HFFc6 (cell line): ENCODE measurements around the gene SH2B2. TPM values are rescaled to one million over a fixed set of nuclear protein-coding genes. Genes with fewer than 3 reads are reported as not detected.
A peak's percentile ranks its signal among the peaks of the same experiment; 100 is the strongest.

Experiments
- DNase-seq: peaks from one replicate; pipeline ENCODE4 v3.0.0-alpha.2; 2018
- H3K27ac Mint-ChIP-seq: 2 replicates; pipeline ENCODE4 v1.8.0; 2020; ENCODE audit warnings: mild to moderate bottlenecking, mixed read lengths
- H3K27me3 Mint-ChIP-seq: 2 replicates; pipeline ENCODE4 v1.8.0; 2021; ENCODE audit warnings: mild to moderate bottlenecking, moderate library complexity, mixed read lengths; ENCODE audit not compliant: insufficient read depth
- H3K36me3 Mint-ChIP-seq: 2 replicates; pipeline ENCODE4 v1.8.0; 2021; ENCODE audit warnings: low read depth, mixed read lengths
- H3K4me1 Mint-ChIP-seq: 2 replicates; pipeline ENCODE4 v1.8.0; 2020; ENCODE audit warnings: low read depth, mixed read lengths
- H3K4me3 Mint-ChIP-seq: 2 replicates; pipeline ENCODE4 v1.8.0; 2020; ENCODE audit warnings: mild to moderate bottlenecking, moderate library complexity, mixed read lengths
- H3K9me3 Mint-ChIP-seq: 2 replicates; pipeline ENCODE4 v1.8.0; 2020; ENCODE audit warnings: mild to moderate bottlenecking, mixed read lengths
- CTCF ChIP-seq: fragments of 200-600 bp; sonication (generic); IDR thresholded peaks from 2 replicates; pipeline ENCODE4 v1.5.0; 2021; ENCODE audit warnings: antibody characterized with exemption, mild to moderate bottlenecking
- total RNA-seq, 6 experiments: library from RNA; stranded (reverse); fragmentation: NEBNext Ultra II Directional; extraction: Animal tissue kit (Norgen Biotek cat#: 25700); gene quantifications; 2 replicates in 1 of 6; 3 replicates in 5 of 6; pipeline ENCODE4 v1.2.3, GENCODE V29; 2021

The SH2B2 gene
- total RNA-seq, 6 experiments from 2014 or later, result 1.2 to 3.2 (median 1.6) TPM

- peaks cover 4% of the 10 kb centered on the region; the same call in 1 of the 2 replicates for H3K4me1 Mint-ChIP-seq
- no peaks in the 10 kb centered on the region for H3K9me3 Mint-ChIP-seq
- peak overlapping the region; percentile 13; the same call in 1 of the 2 replicates for H3K4me3 Mint-ChIP-seq
- H3K36me3 Mint-ChIP-seq, result no peaks in the 10 kb centered on the region
- peak; percentile 27; the same call in 1 of the 2 replicates for TF ChIP-seq CTCF
- DNase-seq, result no peak
- peaks cover 7% of the 10 kb centered on the region for H3K27me3 Mint-ChIP-seq
- H3K27ac Mint-ChIP-seq, result no peak overlapping the region
Observed at GRCh38 chr7:102288285-102288930, 1.7 kb downstream of the SH2B2 start.

GRCh38 chr7:102289057-102289456 is 2.4 kb downstream of the SH2B2 start:
- no peaks in the 10 kb centered on the region for H3K36me3 Mint-ChIP-seq
- H3K4me1 Mint-ChIP-seq, result peaks cover 4% of the 10 kb centered on the region; the same call in 1 of the 2 replicates
- peaks cover 7% of the 10 kb centered on the region for H3K27me3 Mint-ChIP-seq
- TF ChIP-seq CTCF, result no peak
- H3K27ac Mint-ChIP-seq, result no peak overlapping the region
- DNase-seq, result no peak
- no peaks in the 10 kb centered on the region for H3K9me3 Mint-ChIP-seq
- H3K4me3 Mint-ChIP-seq, result no peak overlapping the region

GRCh38 chr7:102291056-102291915 is 4.6 kb downstream of the SH2B2 start:
- Mint-ChIP-seq H3K9me3 (no peaks in the 10 kb centered on the region), H3K4me1 (peaks cover 4% of the 10 kb centered on the region; the same call in 1 of the 2 replicates), H3K36me3 (no peaks in the 10 kb centered on the region), H3K27ac (no peak overlapping the region), H3K27me3 (peaks cover 7% of the 10 kb centered on the region), H3K4me3 (no peak overlapping the region)
- TF ChIP-seq CTCF, result no peak
- no peak for DNase-seq

GRCh38 chr7:102291916-102292267 is 5.2 kb downstream of the SH2B2 start:
- Mint-ChIP-seq H3K27ac (no peak overlapping the region), H3K4me3 (no peak overlapping the region), H3K4me1 (peaks cover 4% of the 10 kb centered on the region; the same call in 1 of the 2 replicates), H3K36me3 (no peaks in the 10 kb centered on the region), H3K9me3 (no peaks in the 10 kb centered on the region), H3K27me3 (peaks cover 11% of the 10 kb centered on the region)
- DNase-seq, result no peak
- no peak for TF ChIP-seq CTCF

- H3K36me3 Mint-ChIP-seq, result no peaks in the 10 kb centered on the region
- no peaks in the 10 kb centered on the region for H3K9me3 Mint-ChIP-seq
- no peak overlapping the region for H3K27ac Mint-ChIP-seq
- peaks cover 4% of the 10 kb centered on the region; the same call in 1 of the 2 replicates for H3K4me1 Mint-ChIP-seq
- no peak overlapping the region for H3K4me3 Mint-ChIP-seq
- no peak for DNase-seq
- TF ChIP-seq CTCF, result no peak
- peaks cover 12% of the 10 kb centered on the region for H3K27me3 Mint-ChIP-seq
Observed at GRCh38 chr7:102292813-102293798, 6.4 kb downstream of the SH2B2 start.
